Parathyroid adenoma (tissue), 2 donors: Measurements from ENCODE around the gene LRIG2.

Source experiments
- H2AFZ ChIP-seq: fragments of 300-600 bp; sonication (generic); one replicate; pipeline ENCODE4 v1.7.0; 2017; ENCODE audit warnings: antibody characterized with exemption, mild to moderate bottlenecking
- H3K27ac ChIP-seq: fragments of 300-600 bp; sonication (generic); one replicate; pipeline ENCODE4 v1.7.0; 2017
- H3K27me3 ChIP-seq: fragments of 300-600 bp; sonication (generic); one replicate; pipeline ENCODE4 v1.7.0; 2017; ENCODE audit warnings: low read length; ENCODE audit not compliant: control insufficient read depth, insufficient read depth
- H3K36me3 ChIP-seq: fragments of 300-600 bp; sonication (generic); one replicate; pipeline ENCODE4 v1.7.0; 2017; ENCODE audit warnings: low read length; ENCODE audit not compliant: control insufficient read depth, insufficient read depth
- H3K4me1 ChIP-seq: fragments of 300-600 bp; sonication (generic); one replicate; pipeline ENCODE4 v1.7.0; 2017; ENCODE audit warnings: control low read depth
- H3K4me2 ChIP-seq: fragments of 300-600 bp; sonication (generic); one replicate; pipeline ENCODE4 v1.7.0; 2017; ENCODE audit warnings: low read length
- H3K4me3 ChIP-seq: fragments of 300-600 bp; sonication (generic); one replicate; pipeline ENCODE4 v1.7.0; 2017; ENCODE audit warnings: low read depth, low read length
- H3K79me2 ChIP-seq: fragments of 300-600 bp; sonication (generic); one replicate; pipeline ENCODE4 v1.7.0; 2017; ENCODE audit warnings: control low read depth
- H3K9ac ChIP-seq: fragments of 300-600 bp; sonication (generic); one replicate; pipeline ENCODE4 v1.7.0; 2017; ENCODE audit warnings: mild to moderate bottlenecking
- H3K9me3 ChIP-seq: fragments of 300-600 bp; sonication (generic); one replicate; pipeline ENCODE4 v1.7.0; 2017; ENCODE audit warnings: low read length; ENCODE audit not compliant: control insufficient read depth
- TF ChIP-seq, protein P1 (sequence below): fragments of 300-600 bp; sonication (generic); IDR thresholded peaks from one replicate; pipeline ENCODE4 v1.7.0; 2017; ENCODE audit warnings: antibody characterized with exemption, mild to moderate bottlenecking
- donor health status: primary hyperparathyroidism.

The LRIG2 gene

DNA sequence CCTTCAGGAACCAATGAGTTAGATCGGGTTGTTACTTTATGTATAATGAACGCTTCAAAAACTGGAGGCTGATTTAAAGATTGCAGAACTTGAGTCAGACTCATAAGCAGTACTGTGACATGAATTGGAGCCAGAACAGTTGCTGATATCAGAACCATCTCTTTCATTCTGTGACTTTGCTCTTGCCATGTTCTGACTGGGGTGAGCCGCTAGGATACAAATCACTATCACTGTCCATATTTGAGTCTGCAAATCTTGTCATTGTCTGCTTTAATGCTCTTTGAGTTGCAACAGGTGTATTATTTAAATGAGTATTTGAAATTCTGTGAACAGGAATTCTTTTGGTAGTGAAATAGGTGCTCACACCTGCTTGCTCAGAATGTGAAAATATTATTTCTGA lies 52.5 kb downstream of the LRIG2 start:
- Histone ChIP-seq H3K4me2 (no peak overlapping the region), H3K36me3 (no peaks in the 10 kb centered on the region), H3K79me2 (no peaks in the 10 kb centered on the region), H2AFZ (no peak overlapping the region), H3K27ac (no peak overlapping the region), H3K9me3 (no peaks in the 10 kb centered on the region), H3K4me3 (no peak overlapping the region), H3K4me1 (no peaks in the 10 kb centered on the region), H3K9ac (no peak overlapping the region), H3K27me3 (no peaks in the 10 kb centered on the region)
- TF ChIP-seq, protein P1, sequence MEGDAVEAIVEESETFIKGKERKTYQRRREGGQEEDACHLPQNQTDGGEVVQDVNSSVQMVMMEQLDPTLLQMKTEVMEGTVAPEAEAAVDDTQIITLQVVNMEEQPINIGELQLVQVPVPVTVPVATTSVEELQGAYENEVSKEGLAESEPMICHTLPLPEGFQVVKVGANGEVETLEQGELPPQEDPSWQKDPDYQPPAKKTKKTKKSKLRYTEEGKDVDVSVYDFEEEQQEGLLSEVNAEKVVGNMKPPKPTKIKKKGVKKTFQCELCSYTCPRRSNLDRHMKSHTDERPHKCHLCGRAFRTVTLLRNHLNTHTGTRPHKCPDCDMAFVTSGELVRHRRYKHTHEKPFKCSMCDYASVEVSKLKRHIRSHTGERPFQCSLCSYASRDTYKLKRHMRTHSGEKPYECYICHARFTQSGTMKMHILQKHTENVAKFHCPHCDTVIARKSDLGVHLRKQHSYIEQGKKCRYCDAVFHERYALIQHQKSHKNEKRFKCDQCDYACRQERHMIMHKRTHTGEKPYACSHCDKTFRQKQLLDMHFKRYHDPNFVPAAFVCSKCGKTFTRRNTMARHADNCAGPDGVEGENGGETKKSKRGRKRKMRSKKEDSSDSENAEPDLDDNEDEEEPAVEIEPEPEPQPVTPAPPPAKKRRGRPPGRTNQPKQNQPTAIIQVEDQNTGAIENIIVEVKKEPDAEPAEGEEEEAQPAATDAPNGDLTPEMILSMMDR, result no peak

DNA sequence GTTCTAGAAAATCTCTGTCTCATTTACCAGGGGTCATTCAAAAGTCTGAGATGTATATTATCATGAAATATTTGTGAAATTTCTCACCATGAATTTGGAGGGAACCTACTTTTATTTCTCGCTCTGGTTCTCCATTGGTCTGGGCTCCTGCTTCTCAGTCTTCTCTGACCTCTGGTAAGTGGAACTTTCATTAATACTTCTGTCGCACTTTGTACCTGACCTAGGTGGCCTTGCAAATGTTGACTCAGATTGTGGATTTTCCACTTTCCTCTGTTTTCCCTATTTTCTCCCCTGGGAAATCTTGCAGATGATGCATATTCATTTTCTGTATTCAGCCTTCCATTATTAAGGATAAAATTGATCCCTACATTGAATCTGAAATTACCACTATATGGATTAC lies 53.2 kb downstream of the LRIG2 start:
- H3K27ac ChIP-seq, result no peak overlapping the region
- no peaks in the 10 kb centered on the region for H3K27me3 ChIP-seq
- no peaks in the 10 kb centered on the region for H3K9me3 ChIP-seq
- H3K4me1 ChIP-seq, result no peaks in the 10 kb centered on the region
- H3K36me3 ChIP-seq, result no peaks in the 10 kb centered on the region
- H3K9ac ChIP-seq, result no peak overlapping the region
- H3K79me2 ChIP-seq, result no peaks in the 10 kb centered on the region
- TF ChIP-seq, protein P1, result no peak
- H3K4me3 ChIP-seq, result no peak overlapping the region
- no peak overlapping the region for H2AFZ ChIP-seq
- H3K4me2 ChIP-seq, result no peak overlapping the region

DNA sequence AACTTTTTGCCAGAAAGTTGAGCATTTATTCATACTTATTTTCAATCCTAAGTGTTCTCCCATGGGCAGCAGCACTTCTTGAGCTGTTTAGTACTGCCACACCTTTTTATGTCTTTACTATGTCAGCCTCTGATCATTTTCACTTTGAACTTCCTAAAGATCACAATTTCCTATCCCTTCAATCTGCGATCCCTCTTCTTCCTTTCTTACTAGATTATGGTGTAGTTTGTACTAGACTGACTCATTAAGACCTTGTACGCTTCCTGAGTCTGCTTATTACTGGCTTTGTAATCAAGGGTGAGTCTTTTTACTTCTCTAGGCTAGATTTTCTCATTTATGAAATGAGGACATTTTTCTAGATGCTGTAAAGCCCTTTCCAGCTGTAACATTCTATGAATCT lies 55.1 kb downstream of the LRIG2 start:
- no peaks in the 10 kb centered on the region for H3K4me1 ChIP-seq
- no peaks in the 10 kb centered on the region for H3K36me3 ChIP-seq
- H3K4me2 ChIP-seq, result no peak overlapping the region
- TF ChIP-seq, protein P1, result no peak
- no peak overlapping the region for H3K9ac ChIP-seq
- H3K27ac ChIP-seq, result no peak overlapping the region
- no peaks in the 10 kb centered on the region for H3K9me3 ChIP-seq
- no peaks in the 10 kb centered on the region for H3K27me3 ChIP-seq
- H2AFZ ChIP-seq, result no peak overlapping the region
- H3K4me3 ChIP-seq, result no peak overlapping the region
- no peaks in the 10 kb centered on the region for H3K79me2 ChIP-seq

DNA sequence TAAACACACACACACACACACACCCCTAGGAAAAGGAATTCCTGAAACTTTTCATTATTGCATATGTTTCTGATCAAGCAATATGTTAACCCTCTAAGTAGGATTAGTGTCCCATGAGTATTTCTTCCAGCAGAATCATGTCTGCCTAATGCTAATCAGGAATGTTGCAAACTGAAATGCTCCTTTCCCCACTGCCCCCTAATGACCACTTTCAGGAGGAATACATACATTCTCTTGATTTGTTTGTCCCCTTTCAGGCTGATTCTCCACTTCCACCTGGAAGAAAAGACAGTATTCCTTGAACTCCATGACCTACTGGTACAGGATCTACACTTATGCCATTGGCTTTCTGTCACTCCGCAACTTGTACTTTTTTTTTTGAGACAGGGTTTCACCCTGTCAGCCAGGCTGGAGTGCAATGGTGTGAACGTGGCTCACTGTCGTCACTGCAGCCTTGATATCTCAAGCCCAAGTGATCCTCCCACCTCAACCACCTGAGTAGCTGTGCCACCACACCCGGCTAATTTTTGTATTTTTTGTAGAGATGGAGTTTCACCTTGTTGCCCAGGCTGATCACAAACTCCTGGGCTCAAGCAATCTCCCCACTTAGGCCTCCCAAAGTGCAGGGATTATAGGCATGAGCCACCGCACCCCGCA lies 56.7 kb downstream of the LRIG2 start:
- TF ChIP-seq, protein P1, result no peak
- H2AFZ ChIP-seq, result no peak overlapping the region
- no peak overlapping the region for H3K9ac ChIP-seq
- no peak overlapping the region for H3K4me2 ChIP-seq
- no peaks in the 10 kb centered on the region for H3K9me3 ChIP-seq
- H3K79me2 ChIP-seq, result no peaks in the 10 kb centered on the region
- no peaks in the 10 kb centered on the region for H3K4me1 ChIP-seq
- H3K27me3 ChIP-seq, result no peaks in the 10 kb centered on the region
- H3K36me3 ChIP-seq, result no peaks in the 10 kb centered on the region
- no peak overlapping the region for H3K27ac ChIP-seq
- H3K4me3 ChIP-seq, result no peak overlapping the region

DNA sequence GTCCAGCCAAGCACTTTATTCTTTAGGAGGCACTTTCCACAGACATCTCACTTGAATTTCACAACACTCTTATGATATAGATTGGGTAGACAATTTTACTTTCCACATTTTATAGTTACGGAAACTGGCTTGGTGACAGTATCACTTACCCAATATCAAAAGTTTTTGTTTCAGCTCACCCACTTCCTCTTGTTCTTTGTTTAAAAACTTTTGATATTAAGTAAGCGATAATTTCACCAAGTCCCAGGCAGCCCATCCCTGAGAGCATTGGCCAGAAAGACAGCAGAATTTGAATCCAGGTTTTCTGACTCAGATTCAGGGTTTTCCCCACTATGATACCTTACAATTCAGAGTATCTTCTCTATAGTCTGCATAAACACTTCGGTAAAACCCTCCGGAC lies 60.0 kb downstream of the LRIG2 start:
- Histone ChIP-seq H2AFZ (no peak overlapping the region), H3K4me2 (no peak overlapping the region), H3K9me3 (no peaks in the 10 kb centered on the region), H3K79me2 (no peaks in the 10 kb centered on the region), H3K27me3 (no peaks in the 10 kb centered on the region), H3K4me3 (no peak overlapping the region), H3K27ac (no peak overlapping the region), H3K4me1 (no peaks in the 10 kb centered on the region), H3K36me3 (no peaks in the 10 kb centered on the region), H3K9ac (no peak overlapping the region)
- TF ChIP-seq, protein P1, result no peak
